Lung (tissue), 12 donors: ENCODE results near the gene RACK1. TPM values are rescaled to one million over a fixed set of nuclear protein-coding genes. Genes with fewer than 3 reads are reported as not detected.
A peak's percentile ranks its signal among the peaks of the same experiment; 100 is the strongest.

Source experiments
- ATAC-seq: fragments of 200-7000 bp; cut with Tn5 transposase; one replicate; pipeline ENCODE4 v1.9.1; 2020; ENCODE audit warnings: moderate number of reproducible peaks; ENCODE audit not compliant: insufficient read depth, low FRiP score
- DNase-seq, 3 donors: peaks; one replicate each; pipeline ENCODE4 v3.0.0-alpha.2; 2013 to 2017
- H3K27ac ChIP-seq, 2 donors: one replicate each; pipeline ENCODE4 v1.5.1; 2013; ENCODE audit warnings: mild to moderate bottlenecking in 2 of 2, moderate library complexity in 2 of 2, control low read depth in 1 of 2, inconsistent platforms in 1 of 2, low read depth in 1 of 2, low read length in 1 of 2
- H3K27me3 ChIP-seq, 3 donors: one replicate each; pipeline ENCODE4 v1.5.1; 2013; ENCODE audit warnings: low read length in 2 of 3; ENCODE audit not compliant: control insufficient read depth in 3 of 3, insufficient read depth in 3 of 3
- H3K36me3 ChIP-seq, 4 donors: one replicate each; pipeline ENCODE4 v1.5.1; 2013; ENCODE audit warnings: low read length in 4 of 4, mild to moderate bottlenecking in 1 of 4, moderate library complexity in 1 of 4; ENCODE audit not compliant: control insufficient read depth in 4 of 4, insufficient read depth in 4 of 4
- H3K4me1 ChIP-seq, 5 donors: one replicate each; pipeline ENCODE4 v1.5.1; 2013; ENCODE audit warnings: low read length in 5 of 5, mild to moderate bottlenecking in 2 of 5, moderate library complexity in 1 of 5; ENCODE audit not compliant: control insufficient read depth in 5 of 5, insufficient read depth in 5 of 5
- H3K4me3 ChIP-seq: one replicate; pipeline ENCODE4 v1.5.1; 2013; ENCODE audit warnings: mild to moderate bottlenecking, control low read depth, moderate library complexity
- H3K9ac ChIP-seq, 2 donors: one replicate each; pipeline ENCODE4 v1.5.1; 2013; ENCODE audit warnings: low read length in 2 of 2, control low read depth in 1 of 2; ENCODE audit not compliant: insufficient read depth in 1 of 2
- H3K9me3 ChIP-seq, 4 donors: one replicate each; pipeline ENCODE4 v1.5.1; 2013; ENCODE audit warnings: low read length in 3 of 4, mild to moderate bottlenecking in 1 of 4, moderate library complexity in 1 of 4; ENCODE audit not compliant: control insufficient read depth in 4 of 4, insufficient read depth in 3 of 4
- WGBS, 2 donors: extraction: QIAGEN DNeasy Blood & Tissue Kit; methylation state at CpG; one replicate each; pipeline ENCODE4 v1.1.7; 2013; 5-methylcytosine and 5-hydroxymethylcytosine counted together
- polyA plus RNA-seq, 2 donors: library from polyadenylated mRNA; stranded (reverse); fragments of 200-250 nt; gene quantifications; one replicate each; pipeline ENCODE4 v1.2.1, GENCODE V29; 2013
- total RNA-seq, 2 donors: library from RNA; depleted of rRNA in 1 of 2; stranded (reverse); fragments of >200 nt in 1 of 2; gene quantifications; one replicate each; pipeline ENCODE4 v1.2.1, GENCODE V29; 2014 to 2021
- TF ChIP-seq, protein P1 (sequence below): IDR thresholded peaks from 2 replicates; pipeline ENCODE4 v1.5.1; 2012; ENCODE audit warnings: mild to moderate bottlenecking; ENCODE audit errors: control extremely low read depth, extremely low read depth
- donor health status: control.
- donor health status: control.
- donor health status: Bipolar disorder and iron deficiency.
- donor health status: healthy.
- donor health status: DM: yes; HTN: yes; CAD: no.

The RACK1 gene
- total and polyA plus RNA-seq, 4 donors: 1,254 to 2,994 (median 1,939) TPM

DNA sequence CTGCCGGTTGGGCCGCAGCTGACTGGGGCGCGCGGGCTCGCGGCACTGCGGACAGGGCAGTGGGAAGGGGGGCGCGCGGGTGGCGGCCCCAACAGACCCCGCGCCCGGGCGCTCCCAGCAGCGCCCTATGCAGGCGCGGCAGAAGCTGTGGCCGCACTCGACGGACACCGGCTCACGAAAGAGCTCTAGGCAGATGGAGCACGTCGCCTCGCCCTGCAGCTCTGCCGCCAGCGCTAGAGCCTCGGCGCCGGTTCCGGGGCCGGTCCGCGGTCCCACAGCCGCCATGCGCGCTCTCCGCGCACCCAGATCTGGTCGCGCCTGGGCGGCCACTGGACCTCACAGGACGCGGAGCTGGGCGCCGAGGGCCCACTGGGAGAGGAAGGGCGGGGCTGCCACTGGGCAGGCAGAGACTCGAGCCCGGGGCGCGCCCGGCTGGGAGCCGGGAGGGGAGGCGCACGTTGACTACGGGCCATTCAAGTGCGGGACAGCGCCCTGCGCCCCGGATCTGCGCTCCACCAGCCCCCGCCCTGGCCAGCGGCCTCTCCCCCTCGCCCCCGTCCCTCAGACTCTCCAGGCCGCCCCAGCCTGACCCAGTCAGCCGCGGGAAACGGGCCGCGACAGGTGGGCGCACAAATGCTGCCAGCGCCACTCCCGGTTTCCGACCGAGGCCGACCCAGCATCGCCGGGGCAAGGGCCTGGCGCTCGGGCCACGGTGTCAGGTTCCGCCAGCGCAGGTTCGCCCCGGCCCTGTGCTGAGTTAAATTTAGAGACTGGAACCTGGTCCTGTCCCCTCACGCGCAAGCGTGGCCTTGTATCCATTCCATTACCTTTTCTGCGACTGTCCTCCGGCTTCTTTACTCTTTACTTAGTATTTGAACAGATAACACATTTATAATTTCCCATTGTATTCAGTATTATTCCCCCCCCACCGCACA lies 38.6 kb downstream of the RACK1 start, which contains the start of gene TRIM7:
Gene TRIM7, minus strand, starts transcription at position 371 of the 935 bp plus-strand sequence. Its CDS starts 86 bp downstream, at position 285.
- no peak for DNase-seq
- peak within 1 kb of the TSS; percentile 16 to 30 for H3K27ac ChIP-seq
- peak; percentile 20 for ATAC-seq

DNA sequence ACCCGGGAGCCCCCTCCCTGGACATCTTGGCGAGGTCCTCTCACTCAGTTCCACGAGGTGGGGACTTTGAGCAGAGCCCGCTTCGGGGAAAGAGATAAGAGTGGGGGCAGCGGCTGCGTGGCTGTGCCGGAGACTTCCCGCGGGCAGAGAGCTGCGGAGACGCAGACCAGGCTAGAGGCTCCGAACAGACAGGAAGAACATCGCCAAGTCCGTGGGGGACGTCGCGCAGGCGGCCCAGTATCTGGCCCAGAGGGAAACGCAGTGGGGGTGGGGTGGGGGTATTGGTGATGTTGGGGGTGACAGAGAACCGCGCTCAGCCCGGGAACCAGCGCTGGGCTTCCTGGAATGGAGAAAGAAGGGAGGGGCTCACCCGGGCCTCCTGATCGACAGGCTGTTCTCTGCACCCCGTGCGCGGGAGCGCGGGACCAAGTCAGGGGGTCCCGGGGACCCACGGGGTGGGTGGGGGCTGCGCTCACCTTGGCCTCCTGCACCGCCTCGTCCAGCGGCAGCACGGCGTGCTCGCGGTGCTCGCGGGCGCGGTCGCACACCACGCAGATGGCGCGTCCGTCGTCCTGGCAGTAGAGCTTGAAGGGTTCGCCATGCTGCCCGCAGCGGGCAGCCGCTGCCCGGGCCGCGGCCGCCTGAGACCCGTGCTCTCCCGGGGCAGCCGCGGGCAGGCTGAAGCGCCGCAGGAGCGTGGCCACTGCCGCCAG lies 39.4 kb downstream of the RACK1 start:
- peaks cover 0 to 22% (median 4%) of the 10 kb centered on the region in 5 donors for H3K4me1 ChIP-seq
- peak overlapping the region; percentile 16 to 30 for H3K27ac ChIP-seq
- TF ChIP-seq, protein P1, sequence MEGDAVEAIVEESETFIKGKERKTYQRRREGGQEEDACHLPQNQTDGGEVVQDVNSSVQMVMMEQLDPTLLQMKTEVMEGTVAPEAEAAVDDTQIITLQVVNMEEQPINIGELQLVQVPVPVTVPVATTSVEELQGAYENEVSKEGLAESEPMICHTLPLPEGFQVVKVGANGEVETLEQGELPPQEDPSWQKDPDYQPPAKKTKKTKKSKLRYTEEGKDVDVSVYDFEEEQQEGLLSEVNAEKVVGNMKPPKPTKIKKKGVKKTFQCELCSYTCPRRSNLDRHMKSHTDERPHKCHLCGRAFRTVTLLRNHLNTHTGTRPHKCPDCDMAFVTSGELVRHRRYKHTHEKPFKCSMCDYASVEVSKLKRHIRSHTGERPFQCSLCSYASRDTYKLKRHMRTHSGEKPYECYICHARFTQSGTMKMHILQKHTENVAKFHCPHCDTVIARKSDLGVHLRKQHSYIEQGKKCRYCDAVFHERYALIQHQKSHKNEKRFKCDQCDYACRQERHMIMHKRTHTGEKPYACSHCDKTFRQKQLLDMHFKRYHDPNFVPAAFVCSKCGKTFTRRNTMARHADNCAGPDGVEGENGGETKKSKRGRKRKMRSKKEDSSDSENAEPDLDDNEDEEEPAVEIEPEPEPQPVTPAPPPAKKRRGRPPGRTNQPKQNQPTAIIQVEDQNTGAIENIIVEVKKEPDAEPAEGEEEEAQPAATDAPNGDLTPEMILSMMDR: no peak
- peaks cover 0 to 43% (median 28%) of the 10 kb centered on the region in 3 donors for H3K27me3 ChIP-seq
- peak in 2 of 3 donors; percentile 34 for DNase-seq
- H3K4me3 ChIP-seq: peak overlapping the region; percentile 52
- peak; percentile 1 for ATAC-seq
- H3K36me3 ChIP-seq: no peaks in the 10 kb centered on the region
- WGBS, 2 donors: 1 to 2% methylated on average over 59 to 67 of the region's 67 CpGs
- no peak overlapping the region for H3K9ac ChIP-seq
- H3K9me3 ChIP-seq: no peaks in the 10 kb centered on the region

More for the DNA sequence above, 38.6 kb downstream of the RACK1 start, which contains the start of gene TRIM7:
- H3K9me3 ChIP-seq: no peaks in the 10 kb centered on the region
- no peaks in the 10 kb centered on the region for H3K36me3 ChIP-seq
- H3K4me3 ChIP-seq: peak within 1 kb of the TSS; percentile 52
- WGBS, 2 donors: 1% methylated on average over 65 to 94 of the region's 94 CpGs
- H3K4me1 ChIP-seq: peaks cover 0 to 22% (median 4%) of the 10 kb centered on the region in 5 donors
- TF ChIP-seq, protein P1: no peak
- H3K27me3 ChIP-seq: peaks cover 0 to 38% (median 26%) of the 10 kb centered on the region in 3 donors
- H3K9ac ChIP-seq: peak within 1 kb of the TSS in 1 of 2 donors; percentile 23

DNA sequence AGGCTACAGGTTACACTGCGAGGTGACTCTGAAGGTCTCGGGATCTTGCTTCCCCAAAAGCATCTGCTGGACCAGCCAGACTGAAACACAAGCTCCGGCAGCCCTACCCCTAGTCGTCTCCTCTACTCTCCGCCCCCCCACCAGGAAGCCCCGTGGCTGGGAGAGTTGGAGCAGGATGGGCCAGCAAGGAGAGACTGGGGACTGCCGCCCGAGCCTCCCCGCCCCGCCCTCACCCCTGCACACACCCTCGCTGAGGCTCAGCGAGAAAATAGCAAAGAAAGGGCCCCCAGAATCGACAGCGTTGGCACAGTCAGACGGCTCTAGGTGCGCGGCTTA lies 40.0 kb downstream of the RACK1 start:
- DNase-seq (no peak), ATAC-seq (no peak)
- Histone ChIP-seq H3K9me3 (no peaks in the 10 kb centered on the region), H3K27me3 (peaks cover 0 to 43% (median 30%) of the 10 kb centered on the region in 3 donors), H3K4me1 (peaks cover 0 to 22% (median 4%) of the 10 kb centered on the region in 5 donors), H3K27ac (no peak overlapping the region), H3K36me3 (no peaks in the 10 kb centered on the region), H3K4me3 (peak overlapping the region; percentile 33), H3K9ac (no peak overlapping the region)
- TF ChIP-seq, protein P1: no peak
- 7% methylated on average over 17 of the region's 17 CpGs for WGBS, 2 donors
